Activated CD8-positive, alpha-beta memory T cell treated with anti-CD3 and anti-CD28 coated beads, Interleukin-2, amount 50 U/mL, for 1 hour (primary cell): ENCODE data around the gene MARCOL.
"Not testable (repeated sequence)": the region's sequence is repeated elsewhere in the genome, so short reads cannot be mapped to it uniquely, and the experiment has no call there.

Experiments used
- DNase-seq: peaks from one replicate; pipeline ENCODE4 v3.0.0-alpha.2; 2020; ENCODE audit errors: extremely low read depth

Gene MARCOL

DNA sequence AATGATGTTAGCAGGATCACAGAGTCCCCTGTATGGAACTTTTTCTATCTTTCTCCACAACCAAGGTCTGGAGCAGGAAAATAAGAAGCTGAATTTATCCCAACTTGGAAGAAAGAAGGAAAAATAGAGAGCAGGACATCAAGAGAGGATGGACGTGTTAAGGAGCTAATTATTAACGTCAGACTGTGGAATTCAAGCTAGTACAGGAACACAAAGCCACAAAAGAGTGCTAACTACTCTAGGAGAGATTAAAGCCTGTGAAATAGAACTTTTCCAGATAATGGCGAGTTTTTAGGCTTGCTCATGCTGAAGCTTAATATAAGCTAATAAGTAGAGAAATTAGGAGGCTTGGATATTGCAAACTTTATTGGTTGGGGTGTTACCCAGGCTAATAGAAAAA lies 29.6 kb downstream of the MARCOL start:
- no peak for DNase-seq

DNA sequence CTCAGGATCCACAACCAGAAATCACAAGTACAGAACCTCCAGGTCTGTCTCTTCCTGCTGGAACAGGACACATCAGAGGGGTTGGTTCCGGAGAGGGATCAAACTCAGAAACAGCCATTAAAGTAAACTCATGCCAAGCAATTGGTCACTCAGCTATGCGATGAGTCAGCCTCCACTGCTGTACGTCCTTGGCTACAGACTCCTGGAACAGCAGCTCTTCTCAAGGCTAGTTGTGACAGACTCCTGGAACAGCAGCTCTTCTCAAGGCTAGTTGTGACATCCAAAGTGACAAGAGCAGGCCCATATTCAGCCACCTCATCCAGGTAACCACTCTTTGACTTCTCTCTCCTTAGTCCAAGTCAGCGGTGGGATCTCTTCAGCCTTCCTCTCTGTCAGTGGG lies 30.2 kb downstream of the MARCOL start, which contains the start of gene SPINK13:
Gene SPINK13, plus strand, starts transcription at position 229 of the 400 bp plus-strand sequence. CDS start 1,279 bp downstream, outside the sequence.
- DNase-seq, result no peak

DNA sequence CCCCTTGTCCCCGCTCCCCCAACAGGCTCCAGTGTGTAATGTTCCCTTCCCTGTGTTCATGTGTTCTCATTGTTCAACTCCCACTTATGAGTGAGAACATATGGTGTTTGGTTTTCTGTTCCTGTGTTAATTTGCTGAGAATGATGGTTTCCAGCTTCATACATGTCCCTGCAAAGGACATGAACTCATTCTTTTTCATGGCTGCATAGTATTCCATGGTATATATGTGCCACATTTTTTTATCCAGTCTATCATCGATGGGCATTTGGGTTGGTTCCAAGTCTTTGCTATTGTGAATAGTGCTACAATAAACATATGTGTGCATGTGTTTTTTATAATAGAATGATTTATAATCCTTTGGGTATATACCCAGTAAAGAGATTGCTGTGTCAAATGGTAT lies 36.8 kb downstream of the MARCOL start:
- not testable (repeated sequence) for DNase-seq

DNA sequence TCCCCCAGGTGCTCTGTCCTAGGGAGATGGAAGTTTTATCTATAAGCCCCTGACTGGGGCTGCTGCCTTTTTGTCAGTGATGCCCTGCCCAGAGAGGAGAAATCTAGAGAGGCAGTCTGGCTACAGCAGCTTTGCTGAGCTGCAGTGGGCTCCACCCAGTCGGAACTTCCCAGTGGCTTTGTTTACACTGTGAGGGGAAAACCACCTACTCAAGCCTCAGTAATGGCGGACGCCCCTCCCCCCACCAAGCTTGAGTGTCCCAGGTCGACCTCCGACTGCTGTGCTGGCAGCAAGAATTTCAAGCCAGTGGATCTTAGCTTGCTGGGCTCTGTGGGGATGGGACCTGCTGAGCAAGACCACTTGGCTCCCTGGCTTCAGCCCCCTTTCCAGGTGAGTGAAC lies 42.6 kb downstream of the MARCOL start:
- not testable (repeated sequence) for DNase-seq

DNA sequence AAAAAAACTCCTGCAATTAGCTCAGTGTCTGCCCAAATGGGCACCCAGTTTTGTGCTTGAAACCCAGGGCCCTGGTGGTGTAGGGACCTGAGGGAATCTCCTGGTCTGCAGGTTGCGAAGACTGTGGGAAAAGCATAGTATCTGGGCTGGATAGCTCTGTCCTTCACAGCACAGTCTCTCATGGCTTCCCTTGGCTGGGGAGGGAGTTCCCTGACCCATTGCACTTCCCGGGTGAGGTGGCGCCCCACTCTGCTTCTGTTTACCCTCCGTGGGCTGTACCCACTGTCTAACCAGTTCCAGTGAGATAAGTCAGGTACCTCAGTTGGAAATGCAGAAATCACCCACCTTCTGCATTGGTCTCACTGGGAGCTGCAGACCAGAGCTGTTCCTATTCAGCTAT lies 43.0 kb downstream of the MARCOL start:
- not testable (repeated sequence) for DNase-seq

DNA sequence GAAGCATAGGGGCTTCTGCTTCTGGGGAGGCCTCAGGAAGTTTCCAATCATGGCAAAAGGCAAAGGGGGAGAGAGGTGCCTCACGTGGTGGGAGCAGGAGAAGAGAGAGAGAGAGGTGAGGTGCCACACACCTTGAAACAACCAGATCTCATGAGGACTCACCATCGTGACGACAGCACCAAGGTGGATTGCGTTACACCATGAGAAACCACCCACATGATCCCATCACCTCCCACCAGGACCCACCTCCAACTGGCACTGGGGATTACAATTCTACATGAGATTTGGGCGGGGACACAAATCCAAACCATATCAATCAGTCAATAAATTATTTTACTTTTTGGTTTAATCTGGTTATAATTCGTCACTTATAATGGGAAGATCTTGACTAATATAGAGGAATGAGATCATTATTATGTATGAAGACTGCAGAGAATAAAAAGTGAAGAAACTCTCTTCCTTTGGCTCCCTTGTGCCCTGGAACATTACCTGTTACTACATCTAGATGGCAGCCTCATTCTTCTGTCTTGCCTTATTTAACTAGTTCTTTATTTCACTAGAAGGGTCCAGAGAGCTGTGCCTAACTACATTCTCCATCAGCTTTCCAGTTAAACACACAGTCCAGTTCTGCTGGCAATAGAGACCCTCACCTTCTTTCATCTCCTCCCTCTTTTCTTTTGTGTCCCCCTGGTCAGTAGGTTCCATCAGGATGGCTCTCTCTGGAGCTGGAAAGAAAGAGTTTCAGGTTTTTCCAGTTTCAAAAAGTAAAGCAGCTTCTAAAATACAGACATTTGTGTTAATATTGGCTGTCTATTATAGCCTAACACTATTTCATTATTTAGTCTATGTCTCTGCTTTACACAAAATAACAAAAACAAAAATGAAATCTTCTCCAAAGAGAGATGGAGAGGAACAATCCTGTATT lies 52.2 kb downstream of the MARCOL start:
- DNase-seq, result no peak
